Measurements from ENCODE around the gene ENC1. TPM values are rescaled to one million over a fixed set of nuclear protein-coding genes. Genes with fewer than 3 reads are reported as not detected.
"Not testable (repeated sequence)": the region's sequence is repeated elsewhere in the genome, so short reads cannot be mapped to it uniquely, and the experiment has no call there.

The ENC1 gene
- total and polyA plus RNA-seq, 2 of the 8 experiments (the other 6 are each of a cell fraction or from before 2014, with no cell fraction given): 5.5 to 13.2 TPM

DNA sequence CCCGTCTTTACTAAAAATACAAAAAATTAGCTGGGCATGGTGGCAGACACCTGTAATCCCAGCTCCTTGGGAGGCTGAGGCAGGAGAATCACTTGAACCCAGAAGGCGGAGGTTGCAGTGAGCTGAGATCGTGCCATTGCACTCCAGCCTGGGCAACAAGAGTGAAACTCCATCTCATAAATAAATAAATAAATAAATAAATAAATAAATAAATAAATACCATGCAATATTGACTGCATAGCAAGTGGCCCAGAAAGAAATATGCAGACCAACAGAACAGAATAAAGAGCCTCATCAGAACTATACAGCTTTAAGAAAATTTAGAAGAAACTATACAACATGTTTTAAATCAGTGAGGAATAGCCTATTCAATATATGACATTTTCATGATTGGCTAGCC lies 37.6 kb upstream of the ENC1 start:
- H4K20me1 ChIP-seq (replicated peaks in 1 of 2; ENCODE audit: control insufficient read depth in 1 of 2, insufficient read depth in 2 of 2, low read length in 2 of 2); H3K9ac ChIP-seq (replicated peaks in 1 of 4; ENCODE audit: extremely low read depth in 1 of 4, low read depth in 3 of 4, low read length in 3 of 4); H2BK15ac ChIP-seq (ENCODE audit: low read length); H3K14ac ChIP-seq (ENCODE audit: insufficient read length); H3K56ac ChIP-seq (replicated peaks; ENCODE audit: insufficient read length, low read depth, low read length); H3K4me3 ChIP-seq (ENCODE audit: extremely low read depth in 1 of 4, insufficient read depth in 2 of 4, low read depth in 3 of 4, low read length in 4 of 4); H3K9me3 ChIP-seq (ENCODE audit: insufficient read depth in 2 of 2, low read depth in 1 of 2, low read length in 1 of 2); H2BK20ac ChIP-seq (ENCODE audit: low read length); H3K27me3 ChIP-seq (replicated peaks in 1 of 4; ENCODE audit: control insufficient read depth in 3 of 4, extremely low read depth in 1 of 4, insufficient read depth in 3 of 4, low read length in 3 of 4); H4K91ac ChIP-seq (replicated peaks; ENCODE audit: insufficient read length, low read length); POLR2A ChIA-PET (ENCODE audit: partially characterized antibody); H3K4me1 ChIP-seq (replicated peaks in 1 of 4; ENCODE audit: control insufficient read depth in 3 of 4, insufficient read depth in 4 of 4, low read length in 3 of 4); H3K36me3 ChIP-seq (ENCODE audit: control insufficient read depth in 2 of 4, insufficient read depth in 4 of 4, low read length in 3 of 4); H2BK12ac ChIP-seq (ENCODE audit: low read depth, low read length); H3K4me2 ChIP-seq (ENCODE audit: insufficient read depth in 1 of 2, low read depth in 2 of 2, low read length in 2 of 2); H3K4ac ChIP-seq (replicated peaks; ENCODE audit: insufficient read length, low read depth, low read length); FAIRE-seq; H3K23ac ChIP-seq (ENCODE audit: insufficient read length); H3K27ac ChIP-seq (ENCODE audit: low read depth, low read length); H4K8ac ChIP-seq (ENCODE audit: extremely low read depth, insufficient read depth, low read length); CTCF ChIA-PET (ENCODE audit: partially characterized antibody); DNase-seq (ENCODE audit: low read depth in 1 of 2, low spot score in 2 of 2); H3K18ac ChIP-seq (ENCODE audit: extremely low read depth, low read length); H2BK5ac ChIP-seq (ENCODE audit: low read depth, low read length); H3K79me1 ChIP-seq (ENCODE audit: low read depth, low read length); H4K5ac ChIP-seq (ENCODE audit: insufficient read length, low read depth, low read length); H2BK120ac ChIP-seq (replicated peaks; ENCODE audit: low read depth, low read length); H2AFZ ChIP-seq (ENCODE audit: low read length); H3K79me2 ChIP-seq (ENCODE audit: control insufficient read depth in 1 of 2, insufficient read depth in 2 of 2, low read length in 2 of 2); H3K23me2 ChIP-seq (ENCODE audit: low read depth, low read length); H2AK5ac ChIP-seq (ENCODE audit: low read depth, low read length): not testable (repeated sequence)
- WGBS, 2 experiments (ENCODE audit: extremely low coverage in 1 of 2, insufficient coverage in 1 of 2, insufficient read length in 1 of 2, insufficient replicate concordance in 2 of 2, low coverage in 1 of 2, low lambda C conversion rate in 2 of 2, missing lambda C conversion rate in 1 of 2): 67% methylated on average over 3 of the region's 3 CpGs; no CpG with 5 or more reads in 1 of the 2 experiments

DNA sequence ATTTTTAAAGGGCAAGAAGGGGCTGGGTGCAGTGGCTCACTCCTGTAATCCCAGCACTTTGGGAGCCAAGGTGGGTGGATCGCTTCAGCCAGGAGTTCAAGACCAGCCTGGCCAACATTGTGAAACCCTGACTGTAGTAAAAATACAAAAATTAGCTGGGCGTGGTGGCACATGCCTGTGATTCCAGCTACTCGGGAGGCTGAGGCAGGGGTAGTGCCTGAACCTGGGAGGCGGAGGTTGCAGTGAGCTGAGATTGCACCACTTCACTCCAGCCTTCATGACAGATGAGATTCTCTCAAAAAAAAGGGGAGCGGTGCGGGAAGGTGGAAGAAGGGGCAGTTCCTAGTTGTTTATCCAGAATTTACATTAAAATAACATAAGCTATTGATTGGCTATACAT lies 35.9 kb upstream of the ENC1 start:
- not testable (repeated sequence) for DNase-seq (ENCODE audit: low read depth in 1 of 2, low spot score in 2 of 2); H3K27me3 ChIP-seq (replicated peaks in 1 of 4; ENCODE audit: control insufficient read depth in 3 of 4, extremely low read depth in 1 of 4, insufficient read depth in 3 of 4, low read length in 3 of 4); FAIRE-seq; H2AFZ ChIP-seq (ENCODE audit: low read length); H3K9me3 ChIP-seq (ENCODE audit: insufficient read depth in 2 of 2, low read depth in 1 of 2, low read length in 1 of 2); H2BK20ac ChIP-seq (ENCODE audit: low read length); H3K9ac ChIP-seq (replicated peaks in 1 of 4; ENCODE audit: extremely low read depth in 1 of 4, low read depth in 3 of 4, low read length in 3 of 4); H2BK5ac ChIP-seq (ENCODE audit: low read depth, low read length); H3K14ac ChIP-seq (ENCODE audit: insufficient read length); H3K23me2 ChIP-seq (ENCODE audit: low read depth, low read length); H3K27ac ChIP-seq (ENCODE audit: low read depth, low read length); H3K4me1 ChIP-seq (replicated peaks in 1 of 4; ENCODE audit: control insufficient read depth in 3 of 4, insufficient read depth in 4 of 4, low read length in 3 of 4); H4K8ac ChIP-seq (ENCODE audit: extremely low read depth, insufficient read depth, low read length); H3K4ac ChIP-seq (replicated peaks; ENCODE audit: insufficient read length, low read depth, low read length); H3K36me3 ChIP-seq (ENCODE audit: control insufficient read depth in 2 of 4, insufficient read depth in 4 of 4, low read length in 3 of 4); H3K4me2 ChIP-seq (ENCODE audit: insufficient read depth in 1 of 2, low read depth in 2 of 2, low read length in 2 of 2); H3K18ac ChIP-seq (ENCODE audit: extremely low read depth, low read length); H2AK5ac ChIP-seq (ENCODE audit: low read depth, low read length); H3K23ac ChIP-seq (ENCODE audit: insufficient read length); H2BK15ac ChIP-seq (ENCODE audit: low read length); H4K20me1 ChIP-seq (replicated peaks in 1 of 2; ENCODE audit: control insufficient read depth in 1 of 2, insufficient read depth in 2 of 2, low read length in 2 of 2); H3K79me1 ChIP-seq (ENCODE audit: low read depth, low read length); H3K4me3 ChIP-seq (ENCODE audit: extremely low read depth in 1 of 4, insufficient read depth in 2 of 4, low read depth in 3 of 4, low read length in 4 of 4); H3K79me2 ChIP-seq (ENCODE audit: control insufficient read depth in 1 of 2, insufficient read depth in 2 of 2, low read length in 2 of 2); H4K91ac ChIP-seq (replicated peaks; ENCODE audit: insufficient read length, low read length); H4K5ac ChIP-seq (ENCODE audit: insufficient read length, low read depth, low read length); H2BK12ac ChIP-seq (ENCODE audit: low read depth, low read length); H3K56ac ChIP-seq (replicated peaks; ENCODE audit: insufficient read length, low read depth, low read length); H2BK120ac ChIP-seq (replicated peaks; ENCODE audit: low read depth, low read length)
- 87% methylated on average over 6 of the region's 6 CpGs; no CpG with 5 or more reads in 1 of the 2 experiments for WGBS, 2 experiments (ENCODE audit: extremely low coverage in 1 of 2, insufficient coverage in 1 of 2, insufficient read length in 1 of 2, insufficient replicate concordance in 2 of 2, low coverage in 1 of 2, low lambda C conversion rate in 2 of 2, missing lambda C conversion rate in 1 of 2)
- ChIA-PET CTCF (ENCODE audit: partially characterized antibody) (interaction anchor here (0.9 to 1.3 kb wide), 4 partner anchors 9 to 592 kb away, joined by 3 to 5 read pairs (median 3); no protein-coding TSS in a partner anchor), POLR2A (ENCODE audit: partially characterized antibody) (interaction anchor here (1.6 kb wide), 1 partner anchor 9 kb away, joined by 6 read pairs; the partner anchor contains the start of gene HEXB)
